Measurements from ENCODE around the gene OTULIN.

DNA sequence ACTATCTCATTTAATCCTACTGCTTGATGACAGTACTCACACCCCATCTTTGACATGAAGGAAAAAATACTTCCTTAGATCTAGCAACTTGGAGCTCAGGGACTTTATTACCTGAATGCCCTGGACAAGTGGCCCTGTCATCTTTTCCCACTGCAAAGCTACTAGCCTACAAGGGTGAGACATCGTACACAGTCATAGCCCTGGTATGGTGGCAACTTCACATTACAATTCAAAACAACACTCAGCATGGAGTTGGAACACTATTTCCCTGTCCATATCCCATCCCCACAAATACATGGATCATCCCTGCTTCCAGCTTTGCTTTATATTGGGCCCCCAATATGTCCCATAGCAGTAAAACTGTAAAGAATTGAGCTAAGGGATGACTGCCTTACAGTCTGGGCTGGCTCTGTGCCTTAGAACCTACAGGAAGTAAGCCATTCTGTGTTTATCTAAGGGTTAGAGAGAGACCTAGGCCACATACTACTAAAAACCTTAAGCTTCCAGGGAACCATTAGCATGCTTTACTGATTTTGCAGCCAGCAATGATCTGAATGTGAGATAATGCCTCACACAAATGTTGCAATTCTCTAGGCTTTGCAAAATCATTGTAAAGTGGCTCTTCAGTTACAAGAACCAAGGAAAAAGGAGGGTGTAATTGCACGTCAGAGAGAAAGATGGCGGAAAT, 55.9 kb downstream of the OTULIN start:
- TF ChIP-seq SNAI2 (CRISPR knock-in tag; IDR thresholded peaks at IDR 0.05) (no peak), PPARA (CRISPR knock-in tag; IDR thresholded peaks at IDR 0.05; ENCODE audit: borderline replicate concordance) (no peak), ZFP3 (CRISPR knock-in tag; IDR thresholded peaks at IDR 0.05) (no peak), TOX (CRISPR knock-in tag; IDR thresholded peaks at IDR 0.05; ENCODE audit: borderline replicate concordance) (no peak), ZC3H10 (CRISPR knock-in tag; IDR thresholded peaks at IDR 0.05) (no peak), ZFP30 (CRISPR knock-in tag; IDR thresholded peaks at IDR 0.05) (no peak), OSR1 (CRISPR knock-in tag; IDR thresholded peaks at IDR 0.05) (no peak), GLIS3 (CRISPR knock-in tag; IDR thresholded peaks at IDR 0.05) (no peak), ESRRG (CRISPR knock-in tag; IDR thresholded peaks at IDR 0.05) (no peak), ISL1 (CRISPR knock-in tag; IDR thresholded peaks at IDR 0.05) (no peak)
- TF ChIP-seq, protein P1, sequence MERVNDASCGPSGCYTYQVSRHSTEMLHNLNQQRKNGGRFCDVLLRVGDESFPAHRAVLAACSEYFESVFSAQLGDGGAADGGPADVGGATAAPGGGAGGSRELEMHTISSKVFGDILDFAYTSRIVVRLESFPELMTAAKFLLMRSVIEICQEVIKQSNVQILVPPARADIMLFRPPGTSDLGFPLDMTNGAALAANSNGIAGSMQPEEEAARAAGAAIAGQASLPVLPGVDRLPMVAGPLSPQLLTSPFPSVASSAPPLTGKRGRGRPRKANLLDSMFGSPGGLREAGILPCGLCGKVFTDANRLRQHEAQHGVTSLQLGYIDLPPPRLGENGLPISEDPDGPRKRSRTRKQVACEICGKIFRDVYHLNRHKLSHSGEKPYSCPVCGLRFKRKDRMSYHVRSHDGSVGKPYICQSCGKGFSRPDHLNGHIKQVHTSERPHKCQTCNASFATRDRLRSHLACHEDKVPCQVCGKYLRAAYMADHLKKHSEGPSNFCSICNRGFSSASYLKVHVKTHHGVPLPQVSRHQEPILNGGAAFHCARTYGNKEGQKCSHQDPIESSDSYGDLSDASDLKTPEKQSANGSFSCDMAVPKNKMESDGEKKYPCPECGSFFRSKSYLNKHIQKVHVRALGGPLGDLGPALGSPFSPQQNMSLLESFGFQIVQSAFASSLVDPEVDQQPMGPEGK (CRISPR knock-in tag; IDR thresholded peaks at IDR 0.05; ENCODE audit: borderline replicate concordance) = no peak
- TF ChIP-seq, protein P2, sequence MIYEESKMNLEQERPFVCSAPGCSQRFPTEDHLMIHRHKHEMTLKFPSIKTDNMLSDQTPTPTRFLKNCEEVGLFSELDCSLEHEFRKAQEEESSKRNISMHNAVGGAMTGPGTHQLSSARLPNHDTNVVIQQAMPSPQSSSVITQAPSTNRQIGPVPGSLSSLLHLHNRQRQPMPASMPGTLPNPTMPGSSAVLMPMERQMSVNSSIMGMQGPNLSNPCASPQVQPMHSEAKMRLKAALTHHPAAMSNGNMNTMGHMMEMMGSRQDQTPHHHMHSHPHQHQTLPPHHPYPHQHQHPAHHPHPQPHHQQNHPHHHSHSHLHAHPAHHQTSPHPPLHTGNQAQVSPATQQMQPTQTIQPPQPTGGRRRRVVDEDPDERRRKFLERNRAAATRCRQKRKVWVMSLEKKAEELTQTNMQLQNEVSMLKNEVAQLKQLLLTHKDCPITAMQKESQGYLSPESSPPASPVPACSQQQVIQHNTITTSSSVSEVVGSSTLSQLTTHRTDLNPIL (CRISPR knock-in tag; IDR thresholded peaks at IDR 0.05; ENCODE audit: low read depth) = no peak
- TF ChIP-seq, protein P3, sequence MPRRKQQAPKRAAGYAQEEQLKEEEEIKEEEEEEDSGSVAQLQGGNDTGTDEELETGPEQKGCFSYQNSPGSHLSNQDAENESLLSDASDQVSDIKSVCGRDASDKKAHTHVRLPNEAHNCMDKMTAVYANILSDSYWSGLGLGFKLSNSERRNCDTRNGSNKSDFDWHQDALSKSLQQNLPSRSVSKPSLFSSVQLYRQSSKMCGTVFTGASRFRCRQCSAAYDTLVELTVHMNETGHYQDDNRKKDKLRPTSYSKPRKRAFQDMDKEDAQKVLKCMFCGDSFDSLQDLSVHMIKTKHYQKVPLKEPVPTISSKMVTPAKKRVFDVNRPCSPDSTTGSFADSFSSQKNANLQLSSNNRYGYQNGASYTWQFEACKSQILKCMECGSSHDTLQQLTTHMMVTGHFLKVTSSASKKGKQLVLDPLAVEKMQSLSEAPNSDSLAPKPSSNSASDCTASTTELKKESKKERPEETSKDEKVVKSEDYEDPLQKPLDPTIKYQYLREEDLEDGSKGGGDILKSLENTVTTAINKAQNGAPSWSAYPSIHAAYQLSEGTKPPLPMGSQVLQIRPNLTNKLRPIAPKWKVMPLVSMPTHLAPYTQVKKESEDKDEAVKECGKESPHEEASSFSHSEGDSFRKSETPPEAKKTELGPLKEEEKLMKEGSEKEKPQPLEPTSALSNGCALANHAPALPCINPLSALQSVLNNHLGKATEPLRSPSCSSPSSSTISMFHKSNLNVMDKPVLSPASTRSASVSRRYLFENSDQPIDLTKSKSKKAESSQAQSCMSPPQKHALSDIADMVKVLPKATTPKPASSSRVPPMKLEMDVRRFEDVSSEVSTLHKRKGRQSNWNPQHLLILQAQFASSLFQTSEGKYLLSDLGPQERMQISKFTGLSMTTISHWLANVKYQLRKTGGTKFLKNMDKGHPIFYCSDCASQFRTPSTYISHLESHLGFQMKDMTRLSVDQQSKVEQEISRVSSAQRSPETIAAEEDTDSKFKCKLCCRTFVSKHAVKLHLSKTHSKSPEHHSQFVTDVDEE (CRISPR knock-in tag; IDR thresholded peaks at IDR 0.05) = no peak
- TF ChIP-seq, protein P4, sequence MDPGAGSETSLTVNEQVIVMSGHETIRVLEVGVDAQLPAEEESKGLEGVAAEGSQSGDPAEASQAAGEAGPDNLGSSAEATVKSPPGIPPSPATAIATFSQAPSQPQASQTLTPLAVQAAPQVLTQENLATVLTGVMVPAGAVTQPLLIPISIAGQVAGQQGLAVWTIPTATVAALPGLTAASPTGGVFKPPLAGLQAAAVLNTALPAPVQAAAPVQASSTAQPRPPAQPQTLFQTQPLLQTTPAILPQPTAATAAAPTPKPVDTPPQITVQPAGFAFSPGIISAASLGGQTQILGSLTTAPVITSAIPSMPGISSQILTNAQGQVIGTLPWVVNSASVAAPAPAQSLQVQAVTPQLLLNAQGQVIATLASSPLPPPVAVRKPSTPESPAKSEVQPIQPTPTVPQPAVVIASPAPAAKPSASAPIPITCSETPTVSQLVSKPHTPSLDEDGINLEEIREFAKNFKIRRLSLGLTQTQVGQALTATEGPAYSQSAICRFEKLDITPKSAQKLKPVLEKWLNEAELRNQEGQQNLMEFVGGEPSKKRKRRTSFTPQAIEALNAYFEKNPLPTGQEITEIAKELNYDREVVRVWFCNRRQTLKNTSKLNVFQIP (CRISPR knock-in tag; IDR thresholded peaks at IDR 0.05; ENCODE audit: borderline replicate concordance, low read depth) = no peak

All from SK-N-SH treated with all-trans-retinoic acid at 6 μM for 48 hours (cell line).